ENCODE data around the gene UBASH3A. TPM values are rescaled to one million over a fixed set of nuclear protein-coding genes. Genes with fewer than 3 reads are reported as not detected.

Gene UBASH3A
- total RNA-seq, 1 donor from 2014 or later: 1.5 TPM

DNA sequence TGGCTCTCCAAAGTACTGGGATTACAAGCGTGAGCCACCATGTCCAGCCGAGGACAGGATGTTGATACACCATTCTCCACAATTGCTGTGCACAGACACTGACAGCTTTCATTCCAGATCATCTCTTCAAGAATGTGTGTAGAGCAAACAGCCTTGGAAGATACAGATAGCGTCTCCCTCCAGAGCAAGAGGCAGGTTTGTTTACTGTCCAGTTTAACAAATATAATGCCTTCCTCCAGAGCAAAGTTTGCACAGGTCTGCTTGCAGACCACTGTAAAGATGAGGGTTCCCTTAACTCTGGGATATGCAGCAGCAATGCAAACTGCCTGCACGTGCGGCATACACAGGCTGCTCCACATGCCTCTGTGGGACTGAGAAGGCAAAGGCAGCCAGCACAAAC lies 12.4 kb upstream of the UBASH3A start:
- DNase-seq (peak; percentile 6), ATAC-seq (no peak)
- Histone ChIP-seq H3K4me1 (peaks cover 3% of the 10 kb centered on the region), H3K4me3 (no peak overlapping the region), H3K27ac (no peak overlapping the region), H3K27me3 (no peaks in the 10 kb centered on the region), H3K36me3 (no peaks in the 10 kb centered on the region), H3K9me3 (no peaks in the 10 kb centered on the region)
- TF ChIP-seq, protein P1, sequence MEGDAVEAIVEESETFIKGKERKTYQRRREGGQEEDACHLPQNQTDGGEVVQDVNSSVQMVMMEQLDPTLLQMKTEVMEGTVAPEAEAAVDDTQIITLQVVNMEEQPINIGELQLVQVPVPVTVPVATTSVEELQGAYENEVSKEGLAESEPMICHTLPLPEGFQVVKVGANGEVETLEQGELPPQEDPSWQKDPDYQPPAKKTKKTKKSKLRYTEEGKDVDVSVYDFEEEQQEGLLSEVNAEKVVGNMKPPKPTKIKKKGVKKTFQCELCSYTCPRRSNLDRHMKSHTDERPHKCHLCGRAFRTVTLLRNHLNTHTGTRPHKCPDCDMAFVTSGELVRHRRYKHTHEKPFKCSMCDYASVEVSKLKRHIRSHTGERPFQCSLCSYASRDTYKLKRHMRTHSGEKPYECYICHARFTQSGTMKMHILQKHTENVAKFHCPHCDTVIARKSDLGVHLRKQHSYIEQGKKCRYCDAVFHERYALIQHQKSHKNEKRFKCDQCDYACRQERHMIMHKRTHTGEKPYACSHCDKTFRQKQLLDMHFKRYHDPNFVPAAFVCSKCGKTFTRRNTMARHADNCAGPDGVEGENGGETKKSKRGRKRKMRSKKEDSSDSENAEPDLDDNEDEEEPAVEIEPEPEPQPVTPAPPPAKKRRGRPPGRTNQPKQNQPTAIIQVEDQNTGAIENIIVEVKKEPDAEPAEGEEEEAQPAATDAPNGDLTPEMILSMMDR (IDR thresholded peaks at IDR 0.05): no peak
- intact Hi-C loops (cut with DNase I): no loop called here

GRCh38 chr21:42392731-42393442 lies 10.8 kb upstream of the UBASH3A start:
- DNase-seq (peak; percentile 27), ATAC-seq (no peak)
- H3K27ac ChIP-seq: no peak overlapping the region
- TF ChIP-seq, protein P1 (IDR thresholded peaks at IDR 0.05): no peak
- H3K4me1 ChIP-seq: peaks cover 4% of the 10 kb centered on the region
- H3K9me3 ChIP-seq: no peaks in the 10 kb centered on the region
- no peaks in the 10 kb centered on the region for H3K36me3 ChIP-seq
- no peaks in the 10 kb centered on the region for H3K27me3 ChIP-seq
- no peak overlapping the region for H3K4me3 ChIP-seq
- intact Hi-C loops (cut with DNase I): no loop called here

DNA sequence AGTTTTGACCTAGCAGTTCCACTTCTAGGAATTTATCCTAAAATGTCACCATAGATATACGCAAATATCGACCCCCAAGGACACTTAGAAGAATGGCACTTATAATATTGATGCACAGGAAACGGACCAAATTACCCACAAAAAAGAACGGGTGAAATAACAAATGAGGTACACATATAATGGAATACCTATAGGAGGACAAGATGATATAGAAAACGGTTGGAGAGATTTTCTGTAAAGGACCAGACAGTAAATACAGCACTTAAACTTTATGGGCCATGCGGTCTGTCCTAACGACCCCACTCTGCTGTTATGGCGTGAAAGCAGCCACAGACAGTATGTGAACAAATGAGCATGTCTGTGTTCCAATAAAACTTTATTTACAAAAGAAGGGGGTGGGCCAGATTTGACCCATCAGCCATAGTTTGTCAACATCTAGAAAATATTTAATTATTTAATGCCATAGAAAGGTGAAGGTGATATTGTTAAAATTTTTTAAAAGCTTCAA lies 10.2 kb upstream of the UBASH3A start:
- no peaks in the 10 kb centered on the region for H3K36me3 ChIP-seq
- DNase-seq (no peak), ATAC-seq (no peak)
- H3K27me3 ChIP-seq: no peaks in the 10 kb centered on the region
- intact Hi-C loops (cut with DNase I): no loop called here
- peaks cover 4% of the 10 kb centered on the region for H3K4me1 ChIP-seq
- H3K9me3 ChIP-seq: no peaks in the 10 kb centered on the region
- H3K4me3 ChIP-seq: no peak overlapping the region
- TF ChIP-seq, protein P1 (IDR thresholded peaks at IDR 0.05): no peak
- H3K27ac ChIP-seq: no peak overlapping the region

- no peak overlapping the region for H3K4me3 ChIP-seq
- no peaks in the 10 kb centered on the region for H3K9me3 ChIP-seq
- H3K4me1 ChIP-seq: peaks cover 4% of the 10 kb centered on the region
- intact Hi-C loops (cut with DNase I): no loop called here
- no peaks in the 10 kb centered on the region for H3K36me3 ChIP-seq
- no peak overlapping the region for H3K27ac ChIP-seq
- H3K27me3 ChIP-seq: no peaks in the 10 kb centered on the region
- DNase-seq (peak; percentile 28), ATAC-seq (no peak)
- TF ChIP-seq, protein P1 (IDR thresholded peaks at IDR 0.05): no peak
Observed at GRCh38 chr21:42395302-42395701, 8.4 kb upstream of the UBASH3A start.

- TF ChIP-seq, protein P1 (IDR thresholded peaks at IDR 0.05): no peak
- H3K36me3 ChIP-seq: no peaks in the 10 kb centered on the region
- ATAC-seq (peak; percentile 92), DNase-seq (peak; percentile 71)
- no peaks in the 10 kb centered on the region for H3K27me3 ChIP-seq
- no peaks in the 10 kb centered on the region for H3K9me3 ChIP-seq
- peak within 1 kb of the TSS; percentile 14 for H3K27ac ChIP-seq
- intact Hi-C loops (cut with DNase I): no loop called here
- no peak within 1 kb of the TSS for H3K4me3 ChIP-seq
- peaks cover 4% of the 10 kb centered on the region for H3K4me1 ChIP-seq
Observed at GRCh38 chr21:42395905-42396651, 7.6 kb upstream of the UBASH3A start, which contains the start of gene TMPRSS3. TSS of gene TMPRSS3 (minus strand) at chr21:42396052. CDS start at chr21:42395417, 635 bp downstream.

Measured in upper lobe of right lung (tissue), 1 donor.